Measurements from ENCODE around the gene TAB2.

Gene TAB2

GRCh38 chr6:149433881-149434280, 116.4 kb downstream of the TAB2 start:
- in situ Hi-C loops (cut with HindIII; ENCODE audit: low pct_ligation_motif_present, low sequenced_read_pairs): no loop called here
- Histone ChIP-seq H3K27ac (no peak overlapping the region), H3K27me3 (replicated peaks) (no peaks in the 10 kb centered on the region), H3K36me3 (replicated peaks) (no peaks in the 10 kb centered on the region), H3K4me3 (ENCODE audit: low read depth, low read length) (no peak overlapping the region)
- no peak for DNase-seq
- TF ChIP-seq, protein P1, sequence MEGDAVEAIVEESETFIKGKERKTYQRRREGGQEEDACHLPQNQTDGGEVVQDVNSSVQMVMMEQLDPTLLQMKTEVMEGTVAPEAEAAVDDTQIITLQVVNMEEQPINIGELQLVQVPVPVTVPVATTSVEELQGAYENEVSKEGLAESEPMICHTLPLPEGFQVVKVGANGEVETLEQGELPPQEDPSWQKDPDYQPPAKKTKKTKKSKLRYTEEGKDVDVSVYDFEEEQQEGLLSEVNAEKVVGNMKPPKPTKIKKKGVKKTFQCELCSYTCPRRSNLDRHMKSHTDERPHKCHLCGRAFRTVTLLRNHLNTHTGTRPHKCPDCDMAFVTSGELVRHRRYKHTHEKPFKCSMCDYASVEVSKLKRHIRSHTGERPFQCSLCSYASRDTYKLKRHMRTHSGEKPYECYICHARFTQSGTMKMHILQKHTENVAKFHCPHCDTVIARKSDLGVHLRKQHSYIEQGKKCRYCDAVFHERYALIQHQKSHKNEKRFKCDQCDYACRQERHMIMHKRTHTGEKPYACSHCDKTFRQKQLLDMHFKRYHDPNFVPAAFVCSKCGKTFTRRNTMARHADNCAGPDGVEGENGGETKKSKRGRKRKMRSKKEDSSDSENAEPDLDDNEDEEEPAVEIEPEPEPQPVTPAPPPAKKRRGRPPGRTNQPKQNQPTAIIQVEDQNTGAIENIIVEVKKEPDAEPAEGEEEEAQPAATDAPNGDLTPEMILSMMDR (IDR thresholded peaks at IDR 0.05; ENCODE audit: low read depth, low read length, missing control alignments): no peak

GRCh38 chr6:149435919-149436586, 118.5 kb downstream of the TAB2 start:
- no peak overlapping the region for H3K27ac ChIP-seq
- no peaks in the 10 kb centered on the region for H3K36me3 ChIP-seq (replicated peaks)
- in situ Hi-C loops (cut with HindIII; ENCODE audit: low pct_ligation_motif_present, low sequenced_read_pairs): no loop called here
- no peak for DNase-seq
- H3K4me3 ChIP-seq (ENCODE audit: low read depth, low read length): no peak overlapping the region
- TF ChIP-seq, protein P1 (IDR thresholded peaks at IDR 0.05; ENCODE audit: low read depth, low read length, missing control alignments): no peak
- H3K27me3 ChIP-seq (replicated peaks): no peaks in the 10 kb centered on the region

GRCh38 chr6:149436647-149437046, 119.1 kb downstream of the TAB2 start:
- in situ Hi-C loops (cut with HindIII; ENCODE audit: low pct_ligation_motif_present, low sequenced_read_pairs): no loop called here
- H3K27me3 ChIP-seq (replicated peaks): no peaks in the 10 kb centered on the region
- no peak for DNase-seq

GRCh38 chr6:149437212-149437611, 119.7 kb downstream of the TAB2 start:
- TF ChIP-seq, protein P1 (IDR thresholded peaks at IDR 0.05; ENCODE audit: low read depth, low read length, missing control alignments): no peak
- Histone ChIP-seq H3K27me3 (replicated peaks) (no peaks in the 10 kb centered on the region), H3K36me3 (replicated peaks) (no peaks in the 10 kb centered on the region), H3K27ac (no peak overlapping the region), H3K4me3 (ENCODE audit: low read depth, low read length) (no peak overlapping the region)
- DNase-seq: no peak
- in situ Hi-C loops (cut with HindIII; ENCODE audit: low pct_ligation_motif_present, low sequenced_read_pairs): no loop called here

More at GRCh38 chr6:149436647-149437046, 119.1 kb downstream of the TAB2 start:
- Histone ChIP-seq H3K36me3 (replicated peaks) (no peaks in the 10 kb centered on the region), H3K4me3 (ENCODE audit: low read depth, low read length) (no peak overlapping the region), H3K27ac (no peak overlapping the region)
- TF ChIP-seq, protein P1 (IDR thresholded peaks at IDR 0.05; ENCODE audit: low read depth, low read length, missing control alignments): no peak

- TF ChIP-seq, protein P1 (IDR thresholded peaks at IDR 0.05; ENCODE audit: low read depth, low read length, missing control alignments): no peak
These were observed 121.3 kb downstream of the TAB2 start for GRCh38 chr6:149438855-149439254.

GRCh38 chr6:149439626-149440025, 122.1 kb downstream of the TAB2 start:
- no peak for DNase-seq
- Histone ChIP-seq H3K27me3 (replicated peaks) (no peaks in the 10 kb centered on the region), H3K4me3 (ENCODE audit: low read depth, low read length) (no peak overlapping the region), H3K27ac (no peak overlapping the region), H3K36me3 (replicated peaks) (no peaks in the 10 kb centered on the region)
- TF ChIP-seq, protein P1 (IDR thresholded peaks at IDR 0.05; ENCODE audit: low read depth, low read length, missing control alignments): no peak
- in situ Hi-C loops (cut with HindIII; ENCODE audit: low pct_ligation_motif_present, low sequenced_read_pairs): no loop called here

More at GRCh38 chr6:149438855-149439254, 121.3 kb downstream of the TAB2 start:
- Histone ChIP-seq H3K27me3 (replicated peaks) (no peaks in the 10 kb centered on the region), H3K4me3 (ENCODE audit: low read depth, low read length) (no peak overlapping the region), H3K36me3 (replicated peaks) (no peaks in the 10 kb centered on the region), H3K27ac (no peak overlapping the region)
- DNase-seq: no peak
- in situ Hi-C loops (cut with HindIII; ENCODE audit: low pct_ligation_motif_present, low sequenced_read_pairs): no loop called here
